Astrocyte of the hippocampus (primary cell): ENCODE results near the gene RAB22A.

Experiments used
- DNase-seq: peaks from one replicate; pipeline ENCODE4 v3.0.0; 2011; ENCODE audit warnings: low read depth, low spot score

The RAB22A gene, protein sequence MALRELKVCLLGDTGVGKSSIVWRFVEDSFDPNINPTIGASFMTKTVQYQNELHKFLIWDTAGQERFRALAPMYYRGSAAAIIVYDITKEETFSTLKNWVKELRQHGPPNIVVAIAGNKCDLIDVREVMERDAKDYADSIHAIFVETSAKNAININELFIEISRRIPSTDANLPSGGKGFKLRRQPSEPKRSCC

DNA sequence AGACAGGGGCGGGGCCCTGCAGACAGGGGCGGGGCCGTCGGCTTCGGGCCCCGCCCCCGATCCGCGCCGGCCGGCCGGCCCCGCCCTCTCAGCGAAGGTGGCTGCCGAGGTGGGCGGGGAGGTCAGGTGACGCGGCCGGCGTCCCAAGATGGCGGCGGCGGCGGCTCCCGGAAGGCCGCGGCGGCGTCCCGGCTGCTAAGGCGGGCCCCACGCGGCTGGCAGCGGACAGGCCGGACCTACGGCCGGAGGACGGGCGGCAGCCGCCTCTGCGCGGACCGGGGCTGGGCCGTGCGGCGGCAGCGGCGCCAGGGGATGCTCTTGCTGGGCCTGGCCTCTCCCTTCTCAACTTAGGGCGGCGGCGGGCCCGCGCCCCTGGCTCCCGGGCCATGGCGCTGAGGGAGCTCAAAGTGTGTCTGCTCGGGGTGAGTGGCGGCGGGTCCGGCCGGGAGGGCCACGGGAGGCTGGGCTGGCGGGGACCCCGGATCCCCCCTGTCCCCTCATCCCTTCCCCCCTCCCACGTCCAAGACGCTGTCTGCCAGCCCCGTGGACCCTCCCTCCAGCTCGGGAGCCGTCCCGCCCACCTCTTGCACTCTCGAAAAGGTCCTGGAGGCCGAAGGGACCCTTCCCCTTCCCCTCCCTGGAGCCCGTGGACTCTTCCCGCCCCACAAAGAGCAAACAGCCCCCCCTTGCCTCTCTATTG is at the start of gene RAB22A:
TSS of gene RAB22A (plus strand) at position 125 of the 700 bp plus-strand sequence. CDS start at position 387, 262 bp downstream.
- peak; percentile 95 for DNase-seq

GRCh38 chr20:58260006-58260405 is 49.5 kb upstream of the RAB22A start:
- DNase-seq = no peak

GRCh38 chr20:58261660-58262059 is 47.9 kb upstream of the RAB22A start:
- DNase-seq = no peak

GRCh38 chr20:58264271-58264670 is 45.2 kb upstream of the RAB22A start:
- no peak for DNase-seq

- no peak for DNase-seq
These were observed 41.9 kb upstream of the RAB22A start for GRCh38 chr20:58267389-58268215.

GRCh38 chr20:58268421-58268821 is 41.1 kb upstream of the RAB22A start:
- no peak for DNase-seq

- DNase-seq = no peak
These were observed 40.4 kb upstream of the RAB22A start for GRCh38 chr20:58268936-58269619.

DNA sequence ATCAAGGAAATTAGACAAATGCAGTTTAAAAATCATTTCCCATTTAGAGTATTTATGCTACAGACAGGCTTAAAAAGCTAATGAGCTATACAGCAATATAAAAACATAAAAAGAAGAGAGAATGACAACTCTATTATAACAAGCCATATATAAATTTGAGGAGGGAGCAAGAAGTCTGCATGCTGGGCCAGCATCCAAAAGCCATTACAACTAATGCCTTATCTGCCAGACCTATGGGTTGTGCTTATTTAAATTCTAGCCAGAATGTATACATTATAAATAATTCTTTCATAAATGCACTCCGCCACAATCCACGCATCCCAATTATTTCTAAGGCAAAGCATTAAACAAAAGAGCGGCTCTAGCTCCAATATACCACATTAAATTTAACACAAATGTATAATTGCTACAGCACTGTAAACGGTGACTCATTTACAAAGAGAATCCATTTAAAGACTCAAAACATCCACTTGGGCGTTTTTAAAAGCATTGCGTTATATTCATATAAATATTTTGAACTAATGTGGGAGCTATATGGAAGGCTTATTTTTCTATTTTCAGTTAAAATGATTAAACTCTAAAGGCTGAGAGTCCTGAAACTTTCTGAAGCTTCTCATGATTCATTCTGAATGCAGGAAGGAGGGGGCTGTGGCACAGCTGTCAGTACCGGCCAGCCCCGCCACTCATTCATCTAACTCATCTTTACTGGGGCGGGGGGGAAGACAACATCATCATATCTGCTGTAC is 37.7 kb upstream of the RAB22A start:
- DNase-seq = no peak

DNA sequence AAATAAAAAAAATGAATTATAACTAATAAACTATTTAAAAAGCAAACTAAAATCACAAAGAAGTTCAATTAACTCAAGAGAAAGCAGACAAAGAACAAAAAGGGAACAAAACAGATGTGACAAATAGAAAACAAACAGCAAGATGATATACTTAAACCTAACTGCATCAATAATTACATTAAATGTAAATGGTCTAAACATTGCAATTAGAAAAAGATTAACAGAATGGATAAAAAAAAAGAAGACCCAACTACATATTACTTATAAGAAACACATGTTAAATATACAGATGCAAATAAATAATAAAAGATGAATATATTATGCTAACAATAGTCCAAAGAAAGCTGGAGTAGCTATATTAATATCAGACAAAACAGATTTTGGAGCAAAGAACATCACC is 35.1 kb upstream of the RAB22A start:
- no peak for DNase-seq

- DNase-seq = no peak
These were observed 32.4 kb upstream of the RAB22A start for GRCh38 chr20:58277107-58277506.

DNA sequence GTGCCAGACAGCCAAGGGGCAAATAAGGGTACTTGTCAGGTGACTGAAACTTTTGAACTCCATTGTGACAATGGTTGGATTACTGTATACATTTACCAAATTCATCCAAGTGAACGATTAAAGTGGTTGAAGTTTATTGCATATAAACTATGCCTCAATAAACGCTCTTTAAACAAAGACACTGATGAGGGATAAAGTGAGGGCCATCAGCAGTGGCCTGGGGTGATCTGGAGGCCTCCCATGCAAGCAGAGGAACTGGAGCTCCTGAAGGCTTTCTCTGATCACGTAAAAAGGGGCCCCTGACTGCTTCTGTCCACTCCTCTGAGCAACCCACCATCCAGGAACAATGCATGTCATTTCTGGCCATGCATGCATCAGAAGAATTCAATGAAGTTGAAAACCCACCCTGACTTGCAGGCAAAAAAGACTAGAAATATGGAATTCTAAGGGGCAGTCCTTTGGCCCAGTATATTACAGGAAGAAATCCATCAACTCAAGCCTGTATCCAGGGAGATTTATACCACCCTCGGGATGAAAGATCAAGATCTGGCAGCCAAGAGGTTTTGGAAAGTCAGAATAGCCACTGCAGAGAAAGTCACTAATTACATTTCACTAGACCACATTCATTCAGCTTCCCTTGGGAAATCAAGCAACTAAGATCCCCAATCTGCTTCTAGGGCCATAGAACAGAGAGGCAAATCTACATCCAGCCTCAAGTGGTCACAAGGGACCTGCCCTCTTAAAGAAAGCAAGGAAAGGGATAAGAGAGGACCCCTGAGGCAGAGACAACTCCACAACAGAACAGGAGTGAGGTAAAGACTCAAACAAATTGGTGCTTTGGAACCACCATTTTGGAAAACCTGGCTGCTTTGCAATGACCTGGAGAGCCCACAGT is 31.7 kb upstream of the RAB22A start:
- DNase-seq = no peak

DNA sequence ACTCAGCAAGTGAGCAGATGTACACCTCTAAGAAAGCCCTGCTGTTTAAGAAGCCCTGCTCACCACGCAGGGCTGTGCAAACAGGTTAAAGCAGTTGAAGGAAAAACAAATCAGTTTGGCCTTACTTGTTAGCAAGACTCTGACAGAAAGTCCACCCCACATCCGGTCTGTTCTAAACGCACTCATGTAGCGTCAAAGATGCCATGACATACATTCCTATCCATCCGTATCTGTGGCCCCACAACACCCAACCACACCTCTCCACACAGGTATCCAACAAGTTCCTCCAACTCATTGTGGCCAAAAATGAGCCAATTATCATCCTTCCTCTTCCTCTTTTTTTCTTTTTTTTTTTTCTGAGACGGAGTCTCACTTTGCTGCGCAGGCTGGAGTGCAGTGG is 22.8 kb upstream of the RAB22A start:
- no peak for DNase-seq

- DNase-seq = no peak
These were observed 21.9 kb upstream of the RAB22A start for GRCh38 chr20:58287638-58288037.

DNA sequence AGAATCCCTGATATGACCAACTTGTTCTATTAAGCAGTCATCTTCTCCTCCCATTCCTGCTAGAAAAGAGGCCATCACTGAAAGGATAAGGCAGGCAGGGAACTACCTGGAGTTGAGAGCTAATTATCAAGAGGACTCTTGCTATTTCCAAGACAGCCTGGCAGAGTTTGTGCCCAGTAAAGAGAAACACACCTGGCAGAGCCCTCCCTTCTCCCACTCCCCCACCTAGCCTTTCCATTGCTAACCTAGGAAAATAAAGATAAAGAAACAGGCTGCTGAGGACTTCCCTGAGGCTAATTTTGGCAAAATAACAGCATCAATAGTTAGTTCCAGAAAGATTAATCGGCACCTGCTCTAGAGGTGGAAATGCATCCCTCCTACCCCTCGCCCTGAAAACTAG is 20.4 kb upstream of the RAB22A start:
- no peak for DNase-seq

- peak; percentile 42 for DNase-seq
These were observed 16.1 kb upstream of the RAB22A start for GRCh38 chr20:58293453-58293852.

GRCh38 chr20:58294497-58295455 is 14.7 kb upstream of the RAB22A start:
- no peak for DNase-seq

- no peak for DNase-seq
These were observed 13.3 kb upstream of the RAB22A start for GRCh38 chr20:58296051-58296837.

- DNase-seq = no peak
These were observed 12.1 kb upstream of the RAB22A start for GRCh38 chr20:58297394-58297793.
